Measurements from ENCODE around the gene HOMER2. TPM values are rescaled to one million over a fixed set of nuclear protein-coding genes. Genes with fewer than 3 reads are reported as not detected.

Gene HOMER2
- total and polyA plus RNA-seq, 2 of the 4 experiments (the other 2 are of a cell fraction) = 0.54 to 0.79 TPM

GRCh38 chr15:82855286-82856100, 97.0 kb downstream of the HOMER2 start:
- H3K27me3 ChIP-seq (ENCODE audit: control insufficient read depth, insufficient read depth, low read length) = no peaks in the 10 kb centered on the region
- no peak overlapping the region for H3K4me3 ChIP-seq (ENCODE audit: insufficient read depth, low read depth, low read length)
- no peak overlapping the region for H2BK15ac ChIP-seq (ENCODE audit: low read depth, low read length)
- CTCF ChIA-PET = interaction anchor here (0.7 kb wide), 1 partner anchor 71 kb away, joined by 4 read pairs; no protein-coding TSS in a partner anchor
- no peak overlapping the region for H3K14ac ChIP-seq (replicated peaks; ENCODE audit: low read depth, low read length)
- no peak overlapping the region for H3K27ac ChIP-seq (ENCODE audit: insufficient read depth, low read length)
- ATAC-seq (ENCODE audit: low read depth) (no peak), DNase-seq (no peak)
- peak overlapping the region; percentile 59 for H2AK9ac ChIP-seq (replicated peaks; ENCODE audit: low read depth, low read length, poor library complexity)
- no peak overlapping the region for H3K4ac ChIP-seq (ENCODE audit: low read depth, low read length)
- H2BK120ac ChIP-seq (ENCODE audit: low read depth, low read length) = no peak overlapping the region
- dilution Hi-C loops (cut with HindIII; ENCODE audit: low sequenced_read_pairs, unreplicated experiment) (no loop called here), in situ Hi-C loops (cut with MboI; ENCODE audit: low sequenced_read_pairs) (no loop called here), intact Hi-C loops (cut with micrococcal nuclease) (loop anchor here (10.0 kb wide), 1 partner anchor 99 kb away; the partner anchor contains the start of gene HOMER2)
- H3K79me1 ChIP-seq (ENCODE audit: low read depth in 1 of 2, low read length in 2 of 2) = no peaks in the 10 kb centered on the region
- H4K8ac ChIP-seq (ENCODE audit: low read depth in 2 of 2, low read length in 2 of 2) = no peak overlapping the region
- POLR2A ChIA-PET (ENCODE audit: unreplicated experiment) = no interaction called here
- no peak overlapping the region for H2BK20ac ChIP-seq (ENCODE audit: low read depth, low read length)
- H3K9me3 ChIP-seq (ENCODE audit: control insufficient read depth, insufficient read depth, low read length) = no peaks in the 10 kb centered on the region
- H2BK5ac ChIP-seq (ENCODE audit: low read depth, low read length, poor library complexity, severe bottlenecking) = no peak overlapping the region
- H3K36me3 ChIP-seq (ENCODE audit: control insufficient read depth, insufficient read depth, low read length) = no peaks in the 10 kb centered on the region
- H4K91ac ChIP-seq (ENCODE audit: insufficient read depth, low read depth, low read length) = no peak overlapping the region
- H2AK5ac ChIP-seq (ENCODE audit: low read depth, low read length) = no peak overlapping the region
- no peaks in the 10 kb centered on the region; the same call in 1 of the 2 replicates for H3K9me1 ChIP-seq (ENCODE audit: insufficient read depth, low read length)
- no peak overlapping the region for H3K9ac ChIP-seq (ENCODE audit: low read depth, low read length)
- no TSS peak for BruUV-seq (replicated peaks)
- peak overlapping the region; percentile 38 for H2AFZ ChIP-seq (replicated peaks; ENCODE audit: low read length, poor library complexity)
- 93% methylated on average over 5 of the region's 17 CpGs; no CpG with 5 or more reads in 1 of the 2 experiments for WGBS, 2 experiments (ENCODE audit: extremely low coverage in 2 of 2, insufficient read length in 1 of 2)
- H4K5ac ChIP-seq (ENCODE audit: low read depth, low read length) = no peak overlapping the region
- TF ChIP-seq FOS (IDR thresholded peaks at IDR 0.05; ENCODE audit: low read depth, low read length) (no peak), MXI1 (IDR thresholded peaks at IDR 0.05; ENCODE audit: borderline replicate concordance, low read depth, low read length) (no peak), NFE2L2 (IDR thresholded peaks at IDR 0.05; ENCODE audit: low read depth, low read length) (no peak)
- TF ChIP-seq, protein P1, sequence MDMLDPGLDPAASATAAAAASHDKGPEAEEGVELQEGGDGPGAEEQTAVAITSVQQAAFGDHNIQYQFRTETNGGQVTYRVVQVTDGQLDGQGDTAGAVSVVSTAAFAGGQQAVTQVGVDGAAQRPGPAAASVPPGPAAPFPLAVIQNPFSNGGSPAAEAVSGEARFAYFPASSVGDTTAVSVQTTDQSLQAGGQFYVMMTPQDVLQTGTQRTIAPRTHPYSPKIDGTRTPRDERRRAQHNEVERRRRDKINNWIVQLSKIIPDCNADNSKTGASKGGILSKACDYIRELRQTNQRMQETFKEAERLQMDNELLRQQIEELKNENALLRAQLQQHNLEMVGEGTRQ (IDR thresholded peaks at IDR 0.05; ENCODE audit: low read depth, low read length) = no peak
- TF ChIP-seq, protein P2, sequence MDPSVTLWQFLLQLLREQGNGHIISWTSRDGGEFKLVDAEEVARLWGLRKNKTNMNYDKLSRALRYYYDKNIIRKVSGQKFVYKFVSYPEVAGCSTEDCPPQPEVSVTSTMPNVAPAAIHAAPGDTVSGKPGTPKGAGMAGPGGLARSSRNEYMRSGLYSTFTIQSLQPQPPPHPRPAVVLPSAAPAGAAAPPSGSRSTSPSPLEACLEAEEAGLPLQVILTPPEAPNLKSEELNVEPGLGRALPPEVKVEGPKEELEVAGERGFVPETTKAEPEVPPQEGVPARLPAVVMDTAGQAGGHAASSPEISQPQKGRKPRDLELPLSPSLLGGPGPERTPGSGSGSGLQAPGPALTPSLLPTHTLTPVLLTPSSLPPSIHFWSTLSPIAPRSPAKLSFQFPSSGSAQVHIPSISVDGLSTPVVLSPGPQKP (IDR thresholded peaks at IDR 0.05; ENCODE audit: borderline replicate concordance, low read depth, low read length) = no peak
- no peak overlapping the region; the same call in 1 of the 2 replicates for H3K4me2 ChIP-seq (ENCODE audit: low read depth, low read length)
- H4K20me1 ChIP-seq (ENCODE audit: insufficient read depth, low read length) = no peaks in the 10 kb centered on the region
- H3K56ac ChIP-seq (ENCODE audit: extremely low read depth, insufficient read depth, low read length) = no peak overlapping the region
- H3K23ac ChIP-seq (ENCODE audit: low read depth, low read length) = no peak overlapping the region
- H3K4me1 ChIP-seq (ENCODE audit: control insufficient read depth, insufficient read depth, low read length) = peaks cover 5% of the 10 kb centered on the region; the same call in 1 of the 2 replicates
- H3K18ac ChIP-seq (ENCODE audit: low read depth, low read length) = no peak overlapping the region
